Measurements from ENCODE around the gene MVP.

DNA sequence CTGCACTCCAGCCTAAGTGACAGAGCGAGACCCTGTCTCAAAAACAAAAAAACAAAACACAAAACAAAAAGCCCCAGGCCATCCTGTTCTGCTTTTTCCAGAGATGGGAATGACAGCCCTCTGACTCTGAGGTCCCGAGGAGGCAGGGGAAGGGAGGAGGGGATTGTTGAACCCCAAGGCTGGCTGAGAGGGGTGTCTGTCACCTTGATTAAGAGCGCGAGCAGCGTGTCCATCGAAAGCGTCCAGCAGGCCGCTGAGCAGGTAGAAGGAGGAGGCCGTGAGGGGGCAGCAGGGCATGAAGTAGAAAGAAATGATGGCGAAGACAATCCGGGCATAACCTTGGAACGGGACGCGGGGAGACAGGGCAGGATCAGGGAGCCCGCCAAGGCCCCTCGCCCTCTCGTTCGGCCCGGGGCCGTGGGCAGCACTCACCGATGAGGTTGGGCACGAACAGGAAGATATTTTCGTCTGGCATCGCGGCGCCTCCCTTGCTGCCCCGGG lies 42.2 kb downstream of the MVP start:
- TF ChIP-seq POLR2A (IDR thresholded peaks at IDR 0.05) (no peak), EP300 (IDR thresholded peaks at IDR 0.05) (no peak)
- TF ChIP-seq, protein P1, sequence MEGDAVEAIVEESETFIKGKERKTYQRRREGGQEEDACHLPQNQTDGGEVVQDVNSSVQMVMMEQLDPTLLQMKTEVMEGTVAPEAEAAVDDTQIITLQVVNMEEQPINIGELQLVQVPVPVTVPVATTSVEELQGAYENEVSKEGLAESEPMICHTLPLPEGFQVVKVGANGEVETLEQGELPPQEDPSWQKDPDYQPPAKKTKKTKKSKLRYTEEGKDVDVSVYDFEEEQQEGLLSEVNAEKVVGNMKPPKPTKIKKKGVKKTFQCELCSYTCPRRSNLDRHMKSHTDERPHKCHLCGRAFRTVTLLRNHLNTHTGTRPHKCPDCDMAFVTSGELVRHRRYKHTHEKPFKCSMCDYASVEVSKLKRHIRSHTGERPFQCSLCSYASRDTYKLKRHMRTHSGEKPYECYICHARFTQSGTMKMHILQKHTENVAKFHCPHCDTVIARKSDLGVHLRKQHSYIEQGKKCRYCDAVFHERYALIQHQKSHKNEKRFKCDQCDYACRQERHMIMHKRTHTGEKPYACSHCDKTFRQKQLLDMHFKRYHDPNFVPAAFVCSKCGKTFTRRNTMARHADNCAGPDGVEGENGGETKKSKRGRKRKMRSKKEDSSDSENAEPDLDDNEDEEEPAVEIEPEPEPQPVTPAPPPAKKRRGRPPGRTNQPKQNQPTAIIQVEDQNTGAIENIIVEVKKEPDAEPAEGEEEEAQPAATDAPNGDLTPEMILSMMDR (IDR thresholded peaks at IDR 0.05): no peak

Data from gastroesophageal sphincter (tissue), 3 donors.